ENCODE measurements around the gene P3H4. TPM values are rescaled to one million over a fixed set of nuclear protein-coding genes. Genes with fewer than 3 reads are reported as not detected.
A peak's percentile ranks its signal among the peaks of the same experiment; 100 is the strongest.

The P3H4 gene
- total and polyA plus RNA-seq, 4 donors = 10.5 to 19.6 (median 14.8) TPM

DNA sequence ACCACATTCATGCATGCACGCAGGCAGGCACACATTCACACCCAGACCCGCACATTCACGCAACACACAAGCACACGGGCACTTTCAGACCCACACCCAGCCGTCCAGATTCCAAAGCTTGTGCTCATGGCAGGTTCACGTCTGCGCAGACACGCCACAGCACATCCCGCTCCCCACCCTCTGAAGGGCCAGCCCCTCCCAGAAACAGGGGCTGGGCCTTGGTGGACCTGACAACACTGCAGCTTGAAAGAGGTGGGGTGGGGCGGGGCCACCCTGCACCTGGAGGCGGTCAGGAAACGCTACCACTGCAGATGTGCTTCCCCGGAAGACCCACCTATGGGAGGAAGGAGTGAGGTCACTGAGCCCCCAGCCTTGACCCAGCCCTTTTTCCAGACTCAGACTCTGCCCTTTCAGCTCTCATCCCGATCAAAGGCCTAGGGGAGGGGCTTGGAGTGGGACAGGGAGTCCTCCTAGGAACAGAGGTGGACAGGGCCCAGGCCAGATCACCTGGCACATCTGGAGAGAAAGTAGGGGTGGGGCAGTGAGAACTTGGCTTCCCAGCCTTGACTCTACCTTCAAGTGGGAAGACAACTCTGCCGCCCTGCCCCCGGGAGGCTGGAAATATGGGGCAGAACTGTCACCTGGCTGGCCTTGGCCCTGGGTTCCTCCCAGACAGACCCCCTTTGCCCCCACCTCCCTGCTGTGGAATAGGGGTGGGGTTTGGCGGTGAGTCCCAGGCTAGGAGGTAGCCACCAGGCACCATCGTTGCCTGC, 11.0 kb downstream of the P3H4 start:
- no peaks in the 10 kb centered on the region for H3K27me3 ChIP-seq (ENCODE audit: control insufficient read depth in 1 of 2, insufficient read depth in 2 of 2, low read length in 1 of 2)
- intact Hi-C loops (cut with DNase I) = loop anchor here (1.0 to 2.0 kb wide), 2 partner anchors 62 kb away; no protein-coding TSS in a partner anchor
- H3K27ac ChIP-seq (ENCODE audit: low read depth in 1 of 2, low read length in 2 of 2) = no peak overlapping the region
- 34 to 35% methylated on average over 18 of the region's 18 CpGs for WGBS, 2 donors
- no peaks in the 10 kb centered on the region for H3K9me3 ChIP-seq (ENCODE audit: control insufficient read depth, low read length)
- no peak for DNase-seq
- peak; percentile 47 for ATAC-seq (ENCODE audit: low FRiP score)
- no peaks in the 10 kb centered on the region for H3K4me1 ChIP-seq (ENCODE audit: control insufficient read depth in 1 of 2, insufficient read depth in 2 of 2, low read length in 2 of 2)
- H3K4me3 ChIP-seq (ENCODE audit: low read length in 2 of 2) = no peak overlapping the region
- H3K36me3 ChIP-seq (ENCODE audit: control insufficient read depth in 1 of 2, insufficient read depth in 2 of 2, low read length in 1 of 2) = no peaks in the 10 kb centered on the region

GRCh38 chr17:41799366-41799765, 12.4 kb downstream of the P3H4 start:
- DNase-seq = no peak
- Histone ChIP-seq H3K9me3 (ENCODE audit: control insufficient read depth, low read length) (no peaks in the 10 kb centered on the region), H3K27me3 (ENCODE audit: control insufficient read depth in 1 of 2, insufficient read depth in 2 of 2, low read length in 1 of 2) (no peaks in the 10 kb centered on the region), H3K4me3 (ENCODE audit: low read length in 2 of 2) (no peak overlapping the region), H3K36me3 (ENCODE audit: control insufficient read depth in 1 of 2, insufficient read depth in 2 of 2, low read length in 1 of 2) (no peaks in the 10 kb centered on the region), H3K27ac (ENCODE audit: low read depth in 1 of 2, low read length in 2 of 2) (no peak overlapping the region), H3K4me1 (ENCODE audit: control insufficient read depth in 1 of 2, insufficient read depth in 2 of 2, low read length in 2 of 2) (no peaks in the 10 kb centered on the region)
- no peak for ATAC-seq (ENCODE audit: low FRiP score)
- WGBS, 2 donors = 85 to 86% methylated on average over 8 of the region's 8 CpGs
- intact Hi-C loops (cut with DNase I) = no loop called here

- Histone ChIP-seq H3K27ac (ENCODE audit: low read depth in 1 of 2, low read length in 2 of 2) (no peak overlapping the region), H3K9me3 (ENCODE audit: control insufficient read depth, low read length) (no peaks in the 10 kb centered on the region), H3K4me3 (ENCODE audit: low read length in 2 of 2) (no peak overlapping the region), H3K27me3 (ENCODE audit: control insufficient read depth in 1 of 2, insufficient read depth in 2 of 2, low read length in 1 of 2) (no peaks in the 10 kb centered on the region), H3K4me1 (ENCODE audit: control insufficient read depth in 1 of 2, insufficient read depth in 2 of 2, low read length in 2 of 2) (no peaks in the 10 kb centered on the region), H3K36me3 (ENCODE audit: control insufficient read depth in 1 of 2, insufficient read depth in 2 of 2, low read length in 1 of 2) (no peaks in the 10 kb centered on the region)
- DNase-seq (no peak), ATAC-seq (ENCODE audit: low FRiP score) (no peak)
- 74 to 81% methylated on average over 3 of the region's 3 CpGs for WGBS, 2 donors
- intact Hi-C loops (cut with DNase I) = no loop called here
Observed at GRCh38 chr17:41797377-41797776, 14.4 kb downstream of the P3H4 start.

- Histone ChIP-seq H3K27ac (ENCODE audit: low read depth in 1 of 2, low read length in 2 of 2) (no peak overlapping the region), H3K4me3 (ENCODE audit: low read length in 2 of 2) (no peak overlapping the region), H3K4me1 (ENCODE audit: control insufficient read depth in 1 of 2, insufficient read depth in 2 of 2, low read length in 2 of 2) (no peaks in the 10 kb centered on the region), H3K9me3 (ENCODE audit: control insufficient read depth, low read length) (no peaks in the 10 kb centered on the region), H3K36me3 (ENCODE audit: control insufficient read depth in 1 of 2, insufficient read depth in 2 of 2, low read length in 1 of 2) (no peaks in the 10 kb centered on the region), H3K27me3 (ENCODE audit: control insufficient read depth in 1 of 2, insufficient read depth in 2 of 2, low read length in 1 of 2) (no peaks in the 10 kb centered on the region)
- DNase-seq = no peak
- ATAC-seq (ENCODE audit: low FRiP score) = no peak
- 88 to 93% methylated on average over 10 of the region's 10 CpGs for WGBS, 2 donors
- intact Hi-C loops (cut with DNase I) = no loop called here
Observed at GRCh38 chr17:41796121-41796895, 15.4 kb downstream of the P3H4 start.

GRCh38 chr17:41794540-41794975, 17.2 kb downstream of the P3H4 start:
- intact Hi-C loops (cut with DNase I) = no loop called here
- Histone ChIP-seq H3K27ac (ENCODE audit: low read depth in 1 of 2, low read length in 2 of 2) (no peak overlapping the region), H3K36me3 (ENCODE audit: control insufficient read depth in 1 of 2, insufficient read depth in 2 of 2, low read length in 1 of 2) (no peaks in the 10 kb centered on the region), H3K4me1 (ENCODE audit: control insufficient read depth in 1 of 2, insufficient read depth in 2 of 2, low read length in 2 of 2) (no peaks in the 10 kb centered on the region), H3K9me3 (ENCODE audit: control insufficient read depth, low read length) (no peaks in the 10 kb centered on the region), H3K27me3 (ENCODE audit: control insufficient read depth in 1 of 2, insufficient read depth in 2 of 2, low read length in 1 of 2) (no peaks in the 10 kb centered on the region), H3K4me3 (ENCODE audit: low read length in 2 of 2) (no peak overlapping the region)
- no peak for DNase-seq
- ATAC-seq (ENCODE audit: low FRiP score) = no peak
- WGBS, 2 donors = 96 to 97% methylated on average over 5 of the region's 5 CpGs

GRCh38 chr17:41793784-41794539, 17.8 kb downstream of the P3H4 start:
- Histone ChIP-seq H3K9me3 (ENCODE audit: control insufficient read depth, low read length) (no peaks in the 10 kb centered on the region), H3K4me1 (ENCODE audit: control insufficient read depth in 1 of 2, insufficient read depth in 2 of 2, low read length in 2 of 2) (no peaks in the 10 kb centered on the region), H3K27ac (ENCODE audit: low read depth in 1 of 2, low read length in 2 of 2) (no peak overlapping the region), H3K27me3 (ENCODE audit: control insufficient read depth in 1 of 2, insufficient read depth in 2 of 2, low read length in 1 of 2) (no peaks in the 10 kb centered on the region), H3K4me3 (ENCODE audit: low read length in 2 of 2) (no peak overlapping the region), H3K36me3 (ENCODE audit: control insufficient read depth in 1 of 2, insufficient read depth in 2 of 2, low read length in 1 of 2) (no peaks in the 10 kb centered on the region)
- intact Hi-C loops (cut with DNase I) = no loop called here
- ATAC-seq (ENCODE audit: low FRiP score) (peak; percentile 39), DNase-seq (no peak)
- WGBS, 2 donors = 87 to 88% methylated on average over 14 of the region's 14 CpGs

DNA sequence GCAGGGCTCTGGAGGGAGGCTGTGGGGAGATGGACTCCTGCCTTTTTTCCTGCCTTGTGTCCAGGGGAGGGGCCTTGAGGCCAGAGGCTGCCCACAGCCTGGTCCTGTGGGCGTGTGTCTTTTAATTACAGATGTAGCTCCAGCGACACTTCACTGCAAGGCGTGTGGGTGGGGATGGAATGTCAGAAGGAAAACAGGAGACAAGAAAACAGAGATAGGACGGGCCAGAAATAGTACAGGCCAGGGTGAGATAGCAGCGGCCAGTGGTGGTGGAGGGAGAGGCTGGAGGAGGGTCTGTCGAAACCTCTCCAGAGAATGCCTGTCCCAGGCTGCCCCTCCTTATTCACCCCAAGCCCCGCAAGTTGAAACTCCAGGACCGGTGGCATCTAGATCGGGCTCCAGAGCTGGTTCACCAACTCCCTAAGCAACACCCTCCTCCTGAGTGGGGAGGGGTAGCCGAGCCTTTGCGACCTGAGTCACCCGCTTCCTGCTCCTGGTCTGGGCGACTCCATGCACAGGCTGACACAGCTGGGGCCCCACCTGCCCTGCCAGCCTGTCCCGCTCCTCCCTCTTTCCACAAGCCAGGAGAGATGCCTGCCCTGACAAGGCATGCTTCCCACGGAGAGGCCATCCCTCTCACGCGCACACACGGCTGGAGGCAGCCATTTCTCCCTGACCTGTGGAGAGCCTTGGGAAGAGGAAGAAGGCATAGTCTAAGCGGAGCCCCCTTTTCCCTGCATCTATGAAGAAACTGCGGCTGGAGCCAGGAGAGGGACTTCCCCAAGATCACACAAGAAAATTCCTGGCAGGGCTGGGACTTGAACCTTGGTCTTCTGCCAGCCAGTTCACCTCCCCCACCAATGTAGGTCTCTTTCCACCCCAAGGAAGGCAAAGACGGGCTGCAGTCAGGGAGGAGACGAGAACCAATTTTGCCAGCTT, 18.6 kb downstream of the P3H4 start:
- intact Hi-C loops (cut with DNase I) = no loop called here
- no peak overlapping the region for H3K27ac ChIP-seq (ENCODE audit: low read depth in 1 of 2, low read length in 2 of 2)
- ATAC-seq (ENCODE audit: low FRiP score) = peak; percentile 71
- 24 to 27% methylated on average over 22 of the region's 22 CpGs for WGBS, 2 donors
- no peaks in the 10 kb centered on the region for H3K36me3 ChIP-seq (ENCODE audit: control insufficient read depth in 1 of 2, insufficient read depth in 2 of 2, low read length in 1 of 2)
- H3K9me3 ChIP-seq (ENCODE audit: control insufficient read depth, low read length) = no peaks in the 10 kb centered on the region
- H3K27me3 ChIP-seq (ENCODE audit: control insufficient read depth in 1 of 2, insufficient read depth in 2 of 2, low read length in 1 of 2) = no peaks in the 10 kb centered on the region
- H3K4me3 ChIP-seq (ENCODE audit: low read length in 2 of 2) = no peak overlapping the region
- peak in 1 of 2 donors; percentile 63 for DNase-seq
- H3K4me1 ChIP-seq (ENCODE audit: control insufficient read depth in 1 of 2, insufficient read depth in 2 of 2, low read length in 2 of 2) = no peaks in the 10 kb centered on the region

DNA sequence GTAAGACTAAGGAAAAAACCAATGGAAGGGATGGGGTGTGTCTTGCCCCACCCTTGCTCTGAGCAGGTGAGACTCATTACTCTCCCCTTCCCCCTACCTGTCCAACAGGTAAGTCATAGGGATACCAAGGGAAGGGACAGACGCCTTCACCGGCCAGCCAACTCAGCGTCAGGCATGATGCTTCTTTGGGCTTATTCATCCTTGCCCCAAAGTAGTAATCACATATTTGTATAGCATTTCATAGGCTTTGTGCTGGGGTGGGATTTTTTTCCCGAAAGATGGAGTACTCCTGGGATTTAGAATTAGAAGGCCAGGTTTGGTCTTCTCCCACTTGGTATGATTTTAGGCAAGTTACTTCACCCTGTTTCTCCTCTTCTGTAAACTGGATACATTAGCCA, 24.7 kb downstream of the P3H4 start:
- no peak for DNase-seq
- intact Hi-C loops (cut with DNase I) = no loop called here
- no peak overlapping the region for H3K4me3 ChIP-seq (ENCODE audit: low read length in 2 of 2)
- H3K9me3 ChIP-seq (ENCODE audit: control insufficient read depth, low read length) = no peaks in the 10 kb centered on the region
- peaks cover 0 to 6% of the 10 kb centered on the region in 2 donors for H3K4me1 ChIP-seq (ENCODE audit: control insufficient read depth in 1 of 2, insufficient read depth in 2 of 2, low read length in 2 of 2)
- 33 to 37% methylated on average over 4 of the region's 4 CpGs for WGBS, 2 donors
- H3K27me3 ChIP-seq (ENCODE audit: control insufficient read depth in 1 of 2, insufficient read depth in 2 of 2, low read length in 1 of 2) = no peaks in the 10 kb centered on the region
- H3K36me3 ChIP-seq (ENCODE audit: control insufficient read depth in 1 of 2, insufficient read depth in 2 of 2, low read length in 1 of 2) = no peaks in the 10 kb centered on the region
- no peak for ATAC-seq (ENCODE audit: low FRiP score)
- H3K27ac ChIP-seq (ENCODE audit: low read depth in 1 of 2, low read length in 2 of 2) = no peak overlapping the region

All from aorta (tissue), 5 donors.